GM21619 (cell line): ENCODE measurements around the gene FHIT.

Experiments used
- ATAC-seq: cut with Tn5 transposase; IDR thresholded peaks from one replicate; pipeline ENCODE4 v1.9.1; 2021; ENCODE audit not compliant: unreplicated experiment

Gene FHIT

DNA sequence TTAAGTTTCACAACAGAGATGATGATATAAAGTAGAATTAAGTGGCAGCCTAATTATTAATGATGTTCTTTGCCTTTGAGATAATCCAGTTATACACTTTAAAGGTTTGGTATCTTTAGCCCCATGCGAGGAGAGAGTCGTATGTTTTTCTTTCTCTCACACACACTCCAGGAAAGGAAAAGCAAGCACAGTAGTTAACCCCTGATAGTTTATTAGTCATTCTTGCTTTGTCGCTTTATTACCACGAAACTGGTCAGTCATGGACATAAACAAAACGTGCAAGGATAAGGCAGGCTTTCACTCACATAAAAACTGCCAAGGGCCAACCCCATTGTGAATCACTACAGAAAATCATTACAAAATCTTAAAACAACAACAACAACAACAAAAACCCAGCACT lies 866.9 kb downstream of the FHIT start:
- no peak for ATAC-seq

DNA sequence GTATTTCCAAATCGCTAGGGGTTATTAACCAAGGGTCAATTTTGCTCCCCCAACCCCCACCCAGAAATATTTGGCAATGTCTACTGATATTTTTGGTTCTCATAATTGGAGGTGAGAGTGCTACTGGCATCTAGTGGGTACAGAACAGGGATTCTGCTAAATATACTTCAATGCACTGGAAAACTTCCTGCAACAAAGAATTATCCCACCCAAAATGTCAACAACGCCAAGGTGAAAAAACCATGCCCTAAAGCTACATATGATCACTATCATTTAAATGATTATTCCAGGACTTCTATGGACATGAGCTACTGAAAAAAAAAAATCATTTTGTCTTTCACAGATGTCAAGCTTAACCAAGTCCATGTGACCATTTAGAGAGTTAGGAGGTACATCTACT lies 867.9 kb downstream of the FHIT start:
- ATAC-seq: no peak

DNA sequence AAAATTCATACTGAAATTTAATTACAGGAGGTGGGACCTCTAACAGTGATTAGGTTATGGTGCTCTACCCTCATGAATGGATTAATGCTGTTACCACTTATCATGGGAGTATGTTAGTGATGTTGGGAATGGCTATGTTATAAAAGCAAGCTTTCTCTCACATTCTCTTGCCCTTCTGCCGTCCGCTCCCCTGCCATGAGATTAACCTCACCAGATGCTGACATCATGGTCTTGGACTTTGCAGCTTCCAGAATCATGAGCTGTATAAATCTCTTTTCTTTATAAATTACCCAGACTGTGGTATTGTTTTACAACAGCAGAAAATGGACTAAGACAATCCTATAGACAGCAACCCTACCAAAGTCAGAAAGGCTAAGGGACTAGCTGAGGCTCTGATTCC lies 884.8 kb downstream of the FHIT start:
- no peak for ATAC-seq

DNA sequence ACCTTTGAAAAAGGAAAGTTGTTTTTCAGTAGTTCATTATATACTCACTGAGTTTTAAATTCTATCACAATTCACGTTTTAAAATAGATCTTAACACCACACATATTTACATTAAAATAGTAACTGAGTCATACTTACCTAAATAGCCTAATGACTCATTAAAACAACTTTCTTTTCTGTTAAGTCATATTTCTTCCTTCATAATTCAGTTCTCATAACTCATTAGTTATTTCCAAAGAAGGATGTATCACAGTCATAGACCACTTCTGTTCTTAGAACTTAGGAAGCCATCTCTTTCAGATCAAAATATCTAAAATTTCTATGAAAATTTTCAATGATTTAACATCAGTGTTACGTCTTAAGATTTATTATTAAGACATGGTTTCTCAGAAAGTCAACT lies 885.9 kb downstream of the FHIT start:
- no peak for ATAC-seq

DNA sequence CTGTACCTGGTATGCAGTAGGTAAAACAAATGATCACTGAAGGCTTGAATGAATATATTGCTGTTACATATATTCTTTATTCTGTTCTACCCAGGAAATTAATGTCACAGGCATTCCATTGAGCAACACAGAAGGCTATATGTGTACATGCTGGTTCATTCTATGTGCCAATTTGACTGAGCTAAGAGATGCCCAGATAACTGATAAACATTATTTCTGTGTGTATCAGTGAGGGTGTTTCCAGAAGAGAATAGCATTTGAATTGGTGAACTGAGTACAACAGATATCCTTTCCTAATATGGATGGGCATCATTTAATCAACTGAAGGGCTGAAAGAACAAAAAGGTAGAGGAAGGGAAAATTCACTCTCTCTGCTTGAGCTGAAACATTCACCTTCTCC lies 886.8 kb downstream of the FHIT start:
- no peak for ATAC-seq

DNA sequence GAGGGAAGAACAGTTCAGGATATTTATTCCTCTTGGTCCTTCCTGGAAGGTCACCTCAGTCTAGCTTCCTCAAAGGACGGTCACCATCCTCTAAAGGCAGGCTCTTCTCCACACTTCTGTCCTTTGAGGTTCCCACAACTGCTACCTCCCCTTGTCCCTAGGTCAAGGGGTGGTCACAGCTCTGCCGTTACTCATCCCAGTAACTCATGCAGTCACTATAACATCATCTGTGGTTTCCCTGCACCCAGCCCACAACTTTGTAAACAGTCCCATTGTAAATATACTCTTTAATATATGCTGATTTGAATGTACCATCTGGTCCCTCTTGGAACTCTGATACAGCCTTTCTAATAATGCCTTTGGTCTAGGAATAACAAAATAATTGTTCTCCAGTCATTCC lies 887.4 kb downstream of the FHIT start:
- ATAC-seq: no peak

DNA sequence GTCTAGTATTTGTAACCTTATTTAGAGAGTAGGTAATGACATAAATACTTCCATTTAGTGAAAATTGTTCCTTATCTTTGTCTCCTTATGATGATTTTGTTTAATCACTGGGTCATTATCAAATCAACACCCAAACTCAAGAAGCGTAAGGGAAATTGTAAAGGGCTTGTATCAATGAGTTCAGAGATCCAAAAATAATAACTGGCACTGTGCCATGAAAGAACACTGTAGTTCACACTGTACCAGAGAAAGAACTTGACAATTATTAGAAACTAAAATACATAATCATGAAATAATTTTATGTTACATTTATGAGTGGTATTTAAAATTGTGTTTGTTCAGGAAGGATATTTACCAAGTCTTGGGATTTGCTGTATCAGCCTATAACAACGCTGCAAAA lies 895.4 kb downstream of the FHIT start:
- ATAC-seq: no peak

DNA sequence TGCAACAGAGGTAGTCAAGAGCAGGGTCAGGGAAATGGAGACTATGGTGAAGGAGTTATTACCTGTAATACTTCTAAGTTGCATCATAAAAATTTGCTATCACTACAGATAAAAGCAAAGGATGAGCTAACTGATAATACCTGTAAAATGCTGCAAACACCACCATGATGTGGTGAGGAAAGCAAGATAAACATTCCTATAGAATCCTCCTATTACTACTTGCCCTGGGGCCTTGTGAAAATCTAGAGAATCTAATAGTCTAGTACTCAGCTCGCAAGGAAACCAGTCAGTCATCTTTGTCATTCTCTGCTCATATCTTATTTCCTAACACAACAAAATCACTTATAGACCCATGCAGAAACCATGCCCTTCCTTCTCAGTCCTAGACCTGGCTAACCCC lies 899.8 kb downstream of the FHIT start:
- no peak for ATAC-seq

DNA sequence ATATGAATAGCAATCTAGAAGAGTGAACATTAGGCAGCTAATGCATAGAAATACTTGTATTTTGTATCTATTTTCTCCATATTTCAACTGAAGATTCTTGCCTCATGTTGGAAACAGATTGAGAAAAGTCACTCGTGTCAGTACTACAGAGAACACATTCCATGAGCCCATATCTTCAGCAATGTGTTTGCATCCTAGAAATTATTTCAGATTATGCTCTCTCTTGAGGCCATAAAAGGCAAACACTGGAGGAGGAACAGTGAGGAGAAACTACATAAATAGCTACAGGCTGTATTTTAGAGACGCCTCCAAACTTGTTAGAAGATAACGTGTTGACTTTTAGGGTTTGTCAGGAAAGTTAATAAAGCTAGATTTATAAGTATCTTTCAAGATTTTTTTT lies 906.9 kb downstream of the FHIT start:
- no peak for ATAC-seq

DNA sequence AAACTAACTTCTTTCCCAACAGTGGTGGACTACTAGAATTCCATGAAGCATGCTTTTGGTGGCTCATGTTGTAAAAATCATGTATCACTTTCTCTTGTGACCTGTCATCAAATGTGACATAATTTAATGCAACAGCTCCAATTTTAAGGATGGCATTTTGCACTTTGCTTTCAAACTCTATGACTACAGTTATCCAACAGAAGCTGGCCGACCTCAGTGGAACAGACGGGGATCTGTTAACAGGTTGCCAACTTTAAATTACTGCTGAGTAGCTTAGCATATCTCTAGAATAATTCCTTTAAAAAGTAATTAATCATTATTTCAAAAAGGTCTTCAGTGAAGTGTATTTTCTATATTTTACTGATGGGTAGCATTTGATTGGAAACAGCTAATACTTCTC lies 907.4 kb downstream of the FHIT start:
- ATAC-seq: no peak

DNA sequence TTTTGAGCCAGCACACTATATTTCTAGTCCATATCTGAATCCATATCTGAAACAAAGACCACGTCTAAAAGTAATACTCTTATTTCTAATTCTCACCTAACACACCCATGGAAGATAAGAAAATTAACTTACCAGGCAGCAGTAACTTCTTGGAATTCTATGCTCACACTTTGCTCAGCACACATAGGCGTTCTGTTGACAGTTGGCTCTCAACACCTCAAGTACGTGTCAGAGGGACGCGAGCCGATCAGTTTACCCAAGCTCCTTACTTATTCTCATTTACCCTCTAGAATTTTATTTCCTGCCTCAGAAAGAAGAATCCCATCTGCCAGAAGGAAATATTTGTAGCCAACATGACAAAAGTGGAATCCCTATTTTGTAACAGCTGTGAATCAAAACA lies 911.9 kb downstream of the FHIT start:
- ATAC-seq: no peak

DNA sequence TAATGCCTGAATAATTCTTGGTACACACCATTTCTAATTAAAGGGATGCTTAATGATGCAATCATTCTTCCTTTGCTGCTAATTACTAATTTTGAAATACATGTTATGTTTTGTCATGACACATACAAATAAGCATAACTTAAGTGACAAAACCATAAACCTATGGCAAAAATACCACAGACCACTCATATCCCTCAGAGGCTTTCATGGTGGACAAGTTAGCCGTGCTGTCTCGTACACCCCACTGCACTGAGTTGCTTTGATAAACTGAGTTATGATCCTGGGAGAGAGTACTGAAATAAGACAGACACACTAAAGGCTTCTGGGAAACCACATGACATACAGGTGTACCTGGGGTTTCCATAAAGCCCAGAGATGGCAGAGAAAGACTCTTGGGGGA lies 913.8 kb downstream of the FHIT start:
- ATAC-seq: no peak

DNA sequence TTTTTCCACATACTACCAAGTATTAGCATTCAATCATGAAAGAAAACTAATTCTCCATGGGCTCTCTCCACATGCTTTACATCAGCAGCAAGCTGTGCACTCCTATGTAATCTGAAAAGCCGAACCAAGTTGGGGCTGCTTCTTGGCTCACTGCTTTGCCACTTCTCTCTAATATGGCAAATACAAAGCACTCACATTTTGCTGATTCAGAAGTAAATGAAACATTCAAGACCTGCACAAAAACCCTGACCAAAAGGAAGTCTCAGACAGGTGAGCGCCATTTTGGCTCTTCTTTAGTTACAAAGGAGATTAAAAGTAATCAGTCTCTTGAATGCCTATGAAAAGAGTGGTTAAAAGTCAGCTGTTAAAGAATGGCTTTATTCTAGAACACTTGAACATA lies 915.2 kb downstream of the FHIT start:
- no peak for ATAC-seq

DNA sequence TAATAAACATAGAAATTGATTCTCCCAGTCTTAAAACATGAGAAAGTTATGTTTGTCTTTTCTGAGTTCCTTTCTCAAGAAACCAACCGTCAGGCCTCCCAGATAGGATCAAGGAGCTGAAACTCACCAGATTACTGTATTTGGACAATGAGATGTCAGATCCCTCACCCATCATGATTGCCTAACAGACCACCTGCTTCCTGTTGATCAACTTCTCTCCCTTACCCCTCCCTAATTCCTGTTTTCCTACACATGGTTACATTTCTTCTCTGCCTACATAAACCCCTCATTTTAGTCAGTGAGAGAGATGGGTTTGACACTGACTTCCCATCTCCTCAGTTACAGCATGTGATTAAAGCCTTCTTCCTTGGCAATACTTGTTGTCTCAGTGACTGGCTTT lies 917.5 kb downstream of the FHIT start:
- ATAC-seq: no peak

DNA sequence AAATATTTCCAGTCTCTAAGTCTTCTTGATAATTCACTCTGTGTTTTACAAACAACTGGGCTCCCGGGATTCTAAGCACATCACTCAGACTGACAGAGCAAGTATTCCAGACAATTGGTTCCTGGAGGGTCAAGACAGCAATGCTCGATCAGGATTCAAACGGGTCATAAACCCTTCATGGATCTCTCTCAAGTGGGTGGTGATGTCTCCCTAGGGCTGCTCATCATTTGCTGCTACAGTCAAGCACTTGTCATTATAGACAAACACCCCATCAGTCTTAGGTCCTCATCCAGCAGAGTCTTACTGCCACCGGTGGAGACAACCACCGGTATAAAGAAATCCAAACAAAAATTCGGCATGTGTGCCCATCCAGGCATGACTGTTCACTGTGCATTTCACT lies 921.1 kb downstream of the FHIT start:
- no peak for ATAC-seq

DNA sequence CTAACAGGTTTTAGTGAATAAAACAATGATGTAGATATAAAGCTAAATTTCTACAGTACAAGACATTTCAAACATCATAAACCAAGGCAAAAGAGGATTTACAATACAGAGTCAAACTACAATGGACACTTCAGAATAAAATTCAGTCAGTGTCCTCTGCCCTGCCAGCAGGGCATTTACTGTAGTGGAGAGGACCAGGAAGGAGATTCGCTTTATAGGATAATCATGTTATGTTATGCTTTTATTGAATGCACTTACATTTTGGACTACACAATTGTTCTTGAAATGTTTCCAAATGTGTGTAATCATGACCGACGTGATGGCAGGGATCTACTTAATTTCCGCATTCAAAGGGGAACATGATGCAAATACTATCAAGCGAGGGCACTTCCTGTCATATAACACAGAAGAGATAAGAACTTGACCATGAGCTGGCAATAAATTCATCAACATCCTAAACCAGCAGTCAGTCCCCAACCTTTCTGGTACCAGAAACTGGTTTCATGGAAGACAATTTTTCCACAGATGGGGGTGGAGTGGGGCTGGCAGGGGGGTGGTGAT lies 925.6 kb downstream of the FHIT start:
- ATAC-seq: no peak

DNA sequence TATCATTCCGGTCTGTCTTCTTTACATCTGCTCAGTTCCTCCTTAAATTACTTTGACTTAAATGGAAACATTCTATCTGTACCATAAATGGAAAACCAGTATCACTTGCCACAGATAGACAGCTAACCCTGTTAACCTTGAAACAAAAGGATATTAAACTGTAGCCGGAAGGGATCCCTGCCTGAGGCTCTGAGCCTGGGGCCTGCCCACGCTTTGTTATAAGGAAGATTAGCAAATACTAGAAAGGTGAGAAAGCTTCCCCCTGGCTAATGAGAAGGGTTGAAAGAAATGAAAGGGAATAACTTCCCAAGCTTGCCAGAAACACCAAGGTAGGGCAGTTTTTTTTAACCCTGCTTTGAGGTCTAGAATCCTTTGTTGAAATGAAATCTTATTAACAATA lies 927.6 kb downstream of the FHIT start:
- no peak for ATAC-seq

DNA sequence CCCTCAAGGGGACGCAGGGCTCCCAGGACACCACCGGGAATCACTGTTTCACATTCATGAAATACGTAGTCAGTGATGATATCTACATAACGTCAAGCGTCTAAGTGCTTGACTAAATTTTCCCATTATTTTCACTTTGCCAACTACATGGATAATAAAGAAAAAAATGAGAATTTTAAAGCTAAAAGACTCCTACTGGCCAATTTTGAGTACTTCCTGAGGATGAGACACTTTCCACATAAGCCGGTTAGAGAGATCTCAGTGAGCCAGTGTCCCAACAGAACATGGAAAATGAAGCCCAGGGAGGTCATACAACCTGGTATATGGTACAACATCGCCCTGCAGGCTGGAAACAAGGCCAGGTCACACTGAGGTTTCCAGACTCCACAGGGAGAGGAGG lies 928.1 kb downstream of the FHIT start:
- no peak for ATAC-seq

DNA sequence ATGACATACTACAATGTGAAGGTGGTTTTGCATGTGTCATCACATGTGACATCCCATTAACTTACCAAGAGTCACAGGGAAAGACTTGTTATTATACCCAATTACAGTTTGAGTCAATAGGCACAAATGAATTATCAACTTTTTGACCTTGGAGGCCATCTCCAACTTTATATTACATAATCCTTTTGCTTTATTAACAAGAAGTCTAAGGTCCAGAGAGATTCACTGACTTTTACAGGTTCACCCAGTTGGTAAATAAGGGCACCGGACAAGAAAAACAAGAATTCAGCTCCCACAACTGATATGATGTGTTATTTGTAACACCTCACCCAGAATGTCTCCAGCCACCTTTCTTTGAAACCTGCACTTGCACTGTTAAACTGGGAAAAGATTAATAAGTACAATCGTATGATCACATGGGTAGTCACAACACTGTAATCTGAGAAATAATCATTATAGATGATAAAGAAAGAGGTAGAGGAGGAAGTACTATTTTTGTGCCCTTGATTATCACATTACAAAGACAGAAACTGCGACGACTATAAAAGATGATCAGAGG lies 928.9 kb downstream of the FHIT start:
- ATAC-seq: no peak

DNA sequence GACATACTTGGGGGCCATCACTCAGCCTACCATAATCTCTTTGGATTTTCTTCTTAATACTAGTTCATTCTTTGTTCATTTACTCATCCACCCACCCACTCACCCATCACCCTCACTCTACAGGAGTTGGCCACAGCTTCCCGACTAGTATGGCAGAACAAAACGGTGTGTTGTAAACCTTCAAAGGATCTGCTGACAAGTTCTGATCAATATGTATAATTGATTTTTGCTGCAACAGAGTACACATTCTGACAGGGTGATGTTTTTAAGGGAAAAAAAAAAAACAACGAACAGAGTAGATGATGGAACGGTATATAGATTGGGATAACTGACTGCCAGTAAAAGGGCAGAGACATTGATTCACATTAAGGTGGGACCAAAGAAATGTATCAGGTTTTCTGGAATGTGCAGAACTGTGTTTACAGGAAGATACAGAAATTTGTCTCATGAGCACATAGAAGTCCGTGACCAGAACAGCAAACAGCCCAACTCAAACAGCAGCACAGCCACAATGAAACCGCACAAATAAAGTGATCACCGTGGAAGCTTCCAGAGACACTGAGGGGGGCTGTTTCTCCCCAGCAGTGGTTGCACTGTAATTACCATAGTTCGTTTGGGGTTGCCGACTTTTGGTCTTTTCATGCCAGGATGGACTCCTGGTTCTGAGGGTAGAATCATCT lies 931.9 kb downstream of the FHIT start:
- ATAC-seq: no peak

DNA sequence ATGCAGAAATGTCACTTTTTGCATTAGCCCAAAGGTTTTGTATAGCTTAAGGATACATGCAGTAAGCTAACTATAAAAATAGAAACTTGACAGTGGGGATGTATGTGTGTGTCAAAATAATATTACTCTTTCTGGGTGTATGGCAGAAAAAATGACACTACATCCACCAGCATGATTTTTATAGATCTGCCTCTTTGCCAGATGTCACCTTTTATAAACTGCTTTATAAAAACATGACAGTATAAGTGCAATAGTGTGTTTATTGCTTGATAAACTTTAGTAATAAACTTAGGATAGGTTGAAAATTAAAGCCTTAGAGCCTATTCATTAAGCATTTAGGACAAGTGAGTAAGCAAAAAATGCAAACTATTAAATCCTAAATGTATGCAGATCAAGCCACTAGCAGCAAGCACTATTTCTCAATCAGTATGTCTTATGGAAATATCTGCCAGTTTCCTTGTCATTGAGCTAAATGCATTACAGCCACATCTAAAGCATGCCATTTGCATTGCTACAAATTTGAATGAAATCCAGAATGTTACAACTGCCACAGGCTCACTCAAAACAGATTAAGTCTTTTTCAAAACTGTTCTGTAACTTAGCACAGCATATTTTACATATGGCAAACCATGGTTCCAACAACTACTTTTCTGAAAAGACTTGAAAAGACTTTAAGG lies 935.0 kb downstream of the FHIT start:
- ATAC-seq: no peak

DNA sequence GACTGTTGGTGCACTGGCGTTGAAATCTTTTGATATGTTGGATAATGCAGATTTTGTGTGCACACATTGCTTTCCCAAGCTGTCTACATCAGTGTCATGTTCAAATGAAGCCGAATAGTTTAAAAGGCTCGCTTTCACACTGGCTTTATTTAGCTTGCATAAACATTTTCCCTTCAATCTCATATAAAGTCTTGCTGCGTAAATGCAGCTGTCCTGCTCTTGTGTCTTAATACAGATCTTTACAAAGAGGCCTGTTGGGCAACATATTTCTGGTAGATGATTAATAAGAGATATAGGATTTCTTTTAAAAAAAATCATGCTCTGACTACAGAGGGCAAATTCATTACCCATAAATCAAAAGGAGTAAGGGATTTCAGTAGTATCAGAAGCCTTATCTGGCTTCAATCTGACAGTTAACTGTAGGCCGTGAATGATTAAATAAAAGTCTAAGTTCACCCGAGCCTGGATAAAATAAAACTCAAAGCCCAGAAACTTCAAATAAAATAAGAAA lies 937.2 kb downstream of the FHIT start:
- no peak for ATAC-seq
